Right lobe of liver (tissue), 4 donors: ENCODE data around the gene EMP1.

Source experiments
- POLR2A ChIP-seq: fragments of 450-650 bp; IDR thresholded peaks from one replicate; pipeline ENCODE4 v1.6.1; 2017; ENCODE audit warnings: antibody characterized with exemption, mild to moderate bottlenecking
- TF ChIP-seq, protein P1 (sequence below), 4 donors: fragments of 200-600 bp in 3 of 4; fragments of 450-650 bp in 1 of 4; IDR thresholded peaks; one replicate each; pipeline versions ENCODE4 v1.5.1 to v1.8.0; 2016 to 2022; ENCODE audit warnings: antibody characterized with exemption in 4 of 4, mild to moderate bottlenecking in 2 of 4
- donor health status: DM: no; HTN: no; CAD: no.
- donor health status: DM: no; HTN: no; CAD: no.
- donor health status: DM: no; HTN: yes; CAD: no.

DNA sequence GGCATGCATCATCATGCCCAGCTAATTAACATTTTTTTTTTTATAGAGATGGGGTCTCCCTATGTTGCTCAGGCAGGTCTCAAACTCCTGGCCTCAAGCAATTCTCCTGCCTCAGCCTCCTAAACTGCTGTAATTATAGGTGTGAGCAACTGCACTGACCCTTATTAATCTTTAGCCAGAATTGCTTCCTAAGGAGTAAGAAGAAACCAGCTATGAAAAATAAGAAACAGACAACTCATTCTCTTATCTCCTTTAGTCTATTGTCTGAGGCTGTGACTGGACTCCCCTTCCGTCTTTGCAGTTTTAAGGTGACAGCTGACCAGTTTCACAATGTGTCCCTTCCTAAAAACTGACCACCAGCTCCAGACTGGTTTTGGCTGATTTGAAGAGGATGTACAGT is 52.4 kb downstream of the EMP1 start:
- TF ChIP-seq, protein P1, sequence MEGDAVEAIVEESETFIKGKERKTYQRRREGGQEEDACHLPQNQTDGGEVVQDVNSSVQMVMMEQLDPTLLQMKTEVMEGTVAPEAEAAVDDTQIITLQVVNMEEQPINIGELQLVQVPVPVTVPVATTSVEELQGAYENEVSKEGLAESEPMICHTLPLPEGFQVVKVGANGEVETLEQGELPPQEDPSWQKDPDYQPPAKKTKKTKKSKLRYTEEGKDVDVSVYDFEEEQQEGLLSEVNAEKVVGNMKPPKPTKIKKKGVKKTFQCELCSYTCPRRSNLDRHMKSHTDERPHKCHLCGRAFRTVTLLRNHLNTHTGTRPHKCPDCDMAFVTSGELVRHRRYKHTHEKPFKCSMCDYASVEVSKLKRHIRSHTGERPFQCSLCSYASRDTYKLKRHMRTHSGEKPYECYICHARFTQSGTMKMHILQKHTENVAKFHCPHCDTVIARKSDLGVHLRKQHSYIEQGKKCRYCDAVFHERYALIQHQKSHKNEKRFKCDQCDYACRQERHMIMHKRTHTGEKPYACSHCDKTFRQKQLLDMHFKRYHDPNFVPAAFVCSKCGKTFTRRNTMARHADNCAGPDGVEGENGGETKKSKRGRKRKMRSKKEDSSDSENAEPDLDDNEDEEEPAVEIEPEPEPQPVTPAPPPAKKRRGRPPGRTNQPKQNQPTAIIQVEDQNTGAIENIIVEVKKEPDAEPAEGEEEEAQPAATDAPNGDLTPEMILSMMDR (IDR thresholded peaks at IDR 0.05) = no peak
- TF ChIP-seq POLR2A = no peak
